T47D (cell line): ENCODE data around the gene KSR2.

Source experiments
- DNase-seq, 2 experiments: peaks; one replicate each; pipeline versions ENCODE4 v3.0.0 to v3.0.0-alpha.2; 2011 to 2012; ENCODE audit warnings: low read depth in 1 of 2, low spot score in 1 of 2
- JUND ChIP-seq: IDR thresholded peaks from 2 replicates; pipeline ENCODE4 v1.6.1; 2012; ENCODE audit warnings: low read depth
- in situ Hi-C: cut with HindIII; loops from 2 replicates; pipeline ENCODE4 v1.10.0; 2016; ENCODE audit warnings: low sequenced_read_pairs, low pct_unique_long_range_greater_than_20kb

The KSR2 gene

GRCh38 chr12:117832459-117833457, 136.0 kb downstream of the KSR2 start:
- no peak for TF ChIP-seq JUND
- in situ Hi-C loops = no loop called here

GRCh38 chr12:117830471-117830870, 138.3 kb downstream of the KSR2 start:
- in situ Hi-C loops = no loop called here
- DNase-seq = no peak
- TF ChIP-seq JUND = no peak

More at GRCh38 chr12:117832459-117833457, 136.0 kb downstream of the KSR2 start:
- DNase-seq = no peak

GRCh38 chr12:117829108-117829507, 139.7 kb downstream of the KSR2 start:
- TF ChIP-seq JUND = no peak
- DNase-seq = no peak
- in situ Hi-C loops = no loop called here

- no peak for DNase-seq
- TF ChIP-seq JUND = no peak
- in situ Hi-C loops = no loop called here
Observed at GRCh38 chr12:117827660-117828059, 141.1 kb downstream of the KSR2 start.

GRCh38 chr12:117825827-117826226, 143.0 kb downstream of the KSR2 start:
- TF ChIP-seq JUND = no peak
- DNase-seq = no peak
- in situ Hi-C loops = no loop called here

- in situ Hi-C loops = no loop called here
- peak in 1 of 2 experiments; percentile 12 for DNase-seq
- no peak for TF ChIP-seq JUND
Observed at GRCh38 chr12:117821480-117822175, 147.2 kb downstream of the KSR2 start.

- no peak for TF ChIP-seq JUND
- no peak for DNase-seq
- in situ Hi-C loops = no loop called here
Observed at GRCh38 chr12:117820216-117820907, 148.4 kb downstream of the KSR2 start.

- no peak for TF ChIP-seq JUND
- in situ Hi-C loops = no loop called here
- no peak for DNase-seq
Observed at GRCh38 chr12:117819160-117819559, 149.6 kb downstream of the KSR2 start.

GRCh38 chr12:117818400-117818799, 150.4 kb downstream of the KSR2 start:
- no peak for DNase-seq
- in situ Hi-C loops = no loop called here
- TF ChIP-seq JUND = no peak

- in situ Hi-C loops = no loop called here
- no peak for DNase-seq
- TF ChIP-seq JUND = no peak
Observed at GRCh38 chr12:117809509-117809908, 159.3 kb downstream of the KSR2 start.

GRCh38 chr12:117807946-117808345, 160.8 kb downstream of the KSR2 start:
- no peak for TF ChIP-seq JUND
- in situ Hi-C loops = no loop called here
- no peak for DNase-seq

GRCh38 chr12:117807355-117807754, 161.4 kb downstream of the KSR2 start:
- TF ChIP-seq JUND = no peak
- no peak for DNase-seq
- in situ Hi-C loops = no loop called here
